ENCODE measurements around the gene GRIN2D. TPM values are rescaled to one million over a fixed set of nuclear protein-coding genes. Genes with fewer than 3 reads are reported as not detected.

GRIN2D gene
- total RNA-seq, 1 experiment from 2014 or later: 0.35 TPM

DNA sequence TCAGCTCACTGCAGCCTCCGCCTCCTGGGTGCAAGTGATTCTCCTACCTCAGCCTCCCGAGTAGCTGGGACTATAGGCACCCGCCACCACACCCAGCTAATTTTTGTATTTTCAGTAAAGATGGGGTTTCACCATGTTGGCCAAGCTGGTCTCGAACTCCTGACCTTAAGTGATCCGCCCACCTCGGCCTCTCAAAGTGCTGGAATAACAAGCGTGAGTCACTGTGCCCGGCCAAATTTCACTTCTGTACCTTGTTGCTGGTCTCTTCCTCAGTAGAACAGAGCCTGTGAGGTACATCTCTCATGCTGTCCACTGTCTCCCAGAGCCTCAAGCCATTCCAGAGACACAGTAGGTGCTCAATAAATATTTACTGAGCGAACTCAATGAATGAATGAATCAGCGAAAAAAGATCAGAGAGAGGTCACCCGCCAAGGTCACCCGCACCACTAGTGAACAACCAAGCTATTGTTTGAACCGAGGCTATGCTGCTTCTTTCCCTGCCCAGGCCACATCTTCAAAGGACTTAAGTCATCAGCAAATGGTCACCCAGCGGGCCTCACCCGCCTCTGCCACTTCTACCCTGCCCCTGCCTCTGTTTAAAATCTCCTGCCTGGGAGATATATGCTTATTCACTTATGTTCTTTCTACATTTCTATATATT, 39.0 kb upstream of the GRIN2D start:
- peaks cover 14% of the 10 kb centered on the region for H3K36me3 Mint-ChIP-seq (ENCODE audit: insufficient read depth, unreplicated experiment)
- intact Hi-C loops (cut with micrococcal nuclease): no loop called here
- DNase-seq (ENCODE audit: unreplicated experiment): no peak
- TF ChIP-seq, protein P1, sequence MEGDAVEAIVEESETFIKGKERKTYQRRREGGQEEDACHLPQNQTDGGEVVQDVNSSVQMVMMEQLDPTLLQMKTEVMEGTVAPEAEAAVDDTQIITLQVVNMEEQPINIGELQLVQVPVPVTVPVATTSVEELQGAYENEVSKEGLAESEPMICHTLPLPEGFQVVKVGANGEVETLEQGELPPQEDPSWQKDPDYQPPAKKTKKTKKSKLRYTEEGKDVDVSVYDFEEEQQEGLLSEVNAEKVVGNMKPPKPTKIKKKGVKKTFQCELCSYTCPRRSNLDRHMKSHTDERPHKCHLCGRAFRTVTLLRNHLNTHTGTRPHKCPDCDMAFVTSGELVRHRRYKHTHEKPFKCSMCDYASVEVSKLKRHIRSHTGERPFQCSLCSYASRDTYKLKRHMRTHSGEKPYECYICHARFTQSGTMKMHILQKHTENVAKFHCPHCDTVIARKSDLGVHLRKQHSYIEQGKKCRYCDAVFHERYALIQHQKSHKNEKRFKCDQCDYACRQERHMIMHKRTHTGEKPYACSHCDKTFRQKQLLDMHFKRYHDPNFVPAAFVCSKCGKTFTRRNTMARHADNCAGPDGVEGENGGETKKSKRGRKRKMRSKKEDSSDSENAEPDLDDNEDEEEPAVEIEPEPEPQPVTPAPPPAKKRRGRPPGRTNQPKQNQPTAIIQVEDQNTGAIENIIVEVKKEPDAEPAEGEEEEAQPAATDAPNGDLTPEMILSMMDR (IDR thresholded peaks at IDR 0.05; ENCODE audit: unreplicated experiment): no peak
- no peak overlapping the region for H3K4me3 Mint-ChIP-seq (ENCODE audit: unreplicated experiment)
- ChIA-PET CTCF (interaction anchor here (0.6 kb wide), 1 partner anchor 59 kb away, joined by 3 read pairs; no protein-coding TSS in a partner anchor), POLR2A (interaction anchor here (2.4 kb wide), 1 partner anchor 9 kb away, joined by 10 read pairs; the partner anchor contains the start of genes SYNGR4 and TMEM143)
- BruUV-seq (replicated peaks): no TSS peak
- no peaks in the 10 kb centered on the region for H3K9me3 Mint-ChIP-seq (ENCODE audit: unreplicated experiment)
- H3K27ac Mint-ChIP-seq (ENCODE audit: low read depth, unreplicated experiment): no peak overlapping the region
- H3K27me3 Mint-ChIP-seq (ENCODE audit: insufficient read depth, unreplicated experiment): no peaks in the 10 kb centered on the region
- H3K4me1 Mint-ChIP-seq (ENCODE audit: insufficient read depth, unreplicated experiment): no peaks in the 10 kb centered on the region

DNA sequence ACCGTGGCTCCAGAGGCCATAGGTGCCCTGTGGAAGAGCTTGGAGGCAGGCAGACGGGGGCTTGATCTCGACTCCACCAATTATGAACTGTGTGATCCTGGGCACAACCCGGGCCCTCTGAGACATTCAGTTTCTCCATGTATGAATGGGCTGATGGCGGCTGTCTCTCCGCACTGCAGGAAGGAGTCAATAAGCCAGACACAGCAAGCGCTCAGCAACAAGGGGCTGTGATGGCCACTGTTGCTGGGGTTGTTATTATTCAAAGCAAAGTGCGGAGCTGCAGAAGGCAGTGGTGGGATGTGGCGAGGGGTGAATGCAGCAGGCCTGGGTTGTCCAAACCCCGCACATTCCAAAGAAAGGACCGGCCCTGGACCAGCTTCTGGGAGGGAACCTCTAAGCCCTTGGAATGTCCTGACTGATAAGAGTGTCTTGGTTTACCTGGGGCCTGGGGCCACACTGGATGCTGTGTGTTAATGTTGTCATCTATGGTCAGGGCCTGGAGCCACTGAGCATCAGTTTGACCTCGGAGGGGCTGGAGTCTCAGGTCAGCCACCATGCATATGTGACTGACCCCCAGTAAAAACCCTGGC, 38.0 kb upstream of the GRIN2D start:
- POLR2A ChIA-PET: interaction anchor here (2.4 kb wide), 1 partner anchor 8 kb away, joined by 10 read pairs; the partner anchor contains the start of genes SYNGR4 and TMEM143
- Mint-ChIP-seq H3K4me1 (ENCODE audit: insufficient read depth, unreplicated experiment) (no peaks in the 10 kb centered on the region), H3K4me3 (ENCODE audit: unreplicated experiment) (no peak overlapping the region), H3K36me3 (ENCODE audit: insufficient read depth, unreplicated experiment) (peaks cover 14% of the 10 kb centered on the region), H3K9me3 (ENCODE audit: unreplicated experiment) (no peaks in the 10 kb centered on the region), H3K27me3 (ENCODE audit: insufficient read depth, unreplicated experiment) (no peaks in the 10 kb centered on the region), H3K27ac (ENCODE audit: low read depth, unreplicated experiment) (no peak overlapping the region)
- DNase-seq (ENCODE audit: unreplicated experiment): no peak
- CTCF ChIA-PET: interaction anchor here (0.6 to 1.0 kb wide), 2 partner anchors 134 to 355 kb away, joined by 3 to 4 read pairs; no protein-coding TSS in a partner anchor
- no TSS peak for BruUV-seq (replicated peaks)
- intact Hi-C loops (cut with micrococcal nuclease): no loop called here
- TF ChIP-seq, protein P1 (IDR thresholded peaks at IDR 0.05; ENCODE audit: unreplicated experiment): no peak

DNA sequence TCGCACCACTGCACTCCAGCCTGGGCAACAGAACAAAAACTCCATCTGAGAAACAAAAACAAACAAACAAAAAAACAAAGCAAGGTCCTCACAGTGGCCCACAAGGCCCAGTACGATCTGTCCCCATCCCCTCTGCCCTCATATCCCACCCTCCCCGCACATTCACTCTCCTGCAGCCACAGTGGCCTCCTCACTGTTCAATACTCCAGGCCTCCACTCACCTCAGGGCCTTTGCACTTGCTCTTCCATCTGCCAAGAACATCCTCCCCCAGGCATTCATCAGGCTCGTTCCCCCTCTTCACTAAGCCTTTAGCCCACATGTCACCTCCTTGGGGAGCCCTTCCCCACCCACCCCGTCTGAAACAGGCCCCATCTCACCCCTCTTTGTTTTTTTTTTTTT, 34.3 kb upstream of the GRIN2D start:
- Mint-ChIP-seq H3K27ac (ENCODE audit: low read depth, unreplicated experiment) (no peak overlapping the region), H3K4me1 (ENCODE audit: insufficient read depth, unreplicated experiment) (no peaks in the 10 kb centered on the region), H3K36me3 (ENCODE audit: insufficient read depth, unreplicated experiment) (peaks cover 20% of the 10 kb centered on the region), H3K27me3 (ENCODE audit: insufficient read depth, unreplicated experiment) (no peaks in the 10 kb centered on the region), H3K9me3 (ENCODE audit: unreplicated experiment) (no peaks in the 10 kb centered on the region), H3K4me3 (ENCODE audit: unreplicated experiment) (no peak overlapping the region)
- CTCF ChIA-PET: interaction anchor here (0.7 kb wide), 1 partner anchor 247 kb away, joined by 3 read pairs; the partner anchor contains the start of gene SPACA4
- intact Hi-C loops (cut with micrococcal nuclease): no loop called here
- DNase-seq (ENCODE audit: unreplicated experiment): no peak
- TF ChIP-seq, protein P1 (IDR thresholded peaks at IDR 0.05; ENCODE audit: unreplicated experiment): no peak
- POLR2A ChIA-PET: no interaction called here
- no TSS peak for BruUV-seq (replicated peaks)

DNA sequence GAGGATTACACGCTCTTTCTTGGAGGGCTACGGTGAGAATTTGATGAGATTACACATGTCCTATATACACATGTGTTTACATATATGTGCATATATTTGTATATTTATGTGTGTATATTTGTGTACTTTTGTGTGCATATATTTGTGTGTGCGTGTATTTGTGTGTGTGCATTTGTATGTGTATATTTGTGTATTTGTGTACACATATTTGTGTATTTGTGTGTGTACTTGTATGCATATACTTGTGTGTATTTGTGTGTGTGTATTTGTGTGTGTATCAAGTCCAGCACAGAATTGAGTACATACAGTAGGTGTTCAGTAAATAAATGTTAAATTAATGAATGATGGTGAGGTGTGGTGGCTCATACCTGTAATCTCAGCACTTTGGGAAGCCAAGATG, 31.6 kb upstream of the GRIN2D start:
- DNase-seq (ENCODE audit: unreplicated experiment): no peak
- H3K4me1 Mint-ChIP-seq (ENCODE audit: insufficient read depth, unreplicated experiment): no peaks in the 10 kb centered on the region
- BruUV-seq (replicated peaks): TSS peak; percentile 45
- intact Hi-C loops (cut with micrococcal nuclease): no loop called here
- peaks cover 14% of the 10 kb centered on the region for H3K36me3 Mint-ChIP-seq (ENCODE audit: insufficient read depth, unreplicated experiment)
- TF ChIP-seq, protein P1 (IDR thresholded peaks at IDR 0.05; ENCODE audit: unreplicated experiment): no peak
- H3K27me3 Mint-ChIP-seq (ENCODE audit: insufficient read depth, unreplicated experiment): no peaks in the 10 kb centered on the region
- H3K9me3 Mint-ChIP-seq (ENCODE audit: unreplicated experiment): no peaks in the 10 kb centered on the region
- H3K4me3 Mint-ChIP-seq (ENCODE audit: unreplicated experiment): no peak overlapping the region
- ChIA-PET POLR2A (interaction anchor here (2.2 kb wide), 1 partner anchor 21 kb away, joined by 11 read pairs; no protein-coding TSS in a partner anchor), CTCF (no interaction called here)
- no peak overlapping the region for H3K27ac Mint-ChIP-seq (ENCODE audit: low read depth, unreplicated experiment)
